EH (cell line): Measurements from ENCODE around the gene TRPM8.

Experiments
- DNase-seq: peaks from one replicate; pipeline ENCODE4 v3.0.0-alpha.2; 2015; ENCODE audit warnings: low read depth

Gene TRPM8

DNA sequence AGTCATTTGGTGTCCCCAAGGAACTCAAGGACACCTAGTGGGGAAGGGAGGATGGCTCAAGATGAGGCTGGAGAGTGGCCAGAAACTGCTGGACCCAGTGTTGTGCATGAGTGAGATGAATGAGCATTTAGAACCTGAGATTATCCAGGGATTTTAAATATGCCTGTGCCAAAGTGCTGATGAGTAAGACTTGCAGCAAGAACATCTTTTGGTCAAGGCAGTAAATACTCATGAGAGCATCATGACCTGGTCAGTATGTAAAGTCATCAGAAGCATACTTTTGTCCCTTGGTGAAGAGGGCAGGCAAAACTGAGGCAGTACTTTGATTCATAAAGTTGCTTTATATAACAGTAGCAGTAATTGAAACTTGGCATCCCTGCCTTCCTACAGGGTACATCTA lies 130.2 kb downstream of the TRPM8 start:
- DNase-seq, result no peak

GRCh38 chr2:234048049-234048448 lies 130.9 kb downstream of the TRPM8 start:
- DNase-seq, result no peak

DNA sequence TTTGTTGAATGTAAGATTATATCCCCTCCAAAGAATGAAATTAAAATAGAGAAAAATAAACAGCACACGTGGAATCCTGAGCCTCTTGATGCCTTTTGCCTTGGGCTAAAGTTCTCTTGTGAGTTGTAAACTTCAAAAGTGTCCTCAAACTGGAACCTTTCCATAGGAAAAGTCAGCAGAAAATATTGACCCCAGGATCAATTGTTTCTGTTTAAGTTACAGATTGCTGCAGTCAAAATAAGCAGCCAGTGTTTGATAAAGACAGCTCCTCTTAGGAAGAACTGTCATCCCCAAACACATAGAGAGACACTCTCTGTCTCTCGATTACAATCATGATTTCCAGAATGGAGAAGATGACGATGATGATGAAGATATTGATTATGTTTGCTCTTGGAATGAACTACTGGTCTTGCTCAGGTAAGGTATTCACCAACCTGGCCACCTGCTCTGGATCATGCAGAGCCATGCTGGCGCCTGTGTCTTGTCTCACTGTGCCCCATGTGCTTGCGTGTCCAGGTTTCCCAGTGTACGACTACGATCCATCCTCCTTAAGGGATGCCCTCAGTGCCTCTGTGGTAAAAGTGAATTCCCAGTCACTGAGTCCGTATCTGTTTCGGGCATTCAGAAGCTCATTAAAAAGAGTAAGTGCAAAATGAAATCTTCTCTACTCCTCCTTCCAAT lies 133.4 kb downstream of the TRPM8 start, which contains the start of gene SPP2:
SPP2 (plus strand) TSS at position 248 of the 681 bp plus-strand sequence; CDS start at position 333, 85 bp downstream.
- no peak for DNase-seq

DNA sequence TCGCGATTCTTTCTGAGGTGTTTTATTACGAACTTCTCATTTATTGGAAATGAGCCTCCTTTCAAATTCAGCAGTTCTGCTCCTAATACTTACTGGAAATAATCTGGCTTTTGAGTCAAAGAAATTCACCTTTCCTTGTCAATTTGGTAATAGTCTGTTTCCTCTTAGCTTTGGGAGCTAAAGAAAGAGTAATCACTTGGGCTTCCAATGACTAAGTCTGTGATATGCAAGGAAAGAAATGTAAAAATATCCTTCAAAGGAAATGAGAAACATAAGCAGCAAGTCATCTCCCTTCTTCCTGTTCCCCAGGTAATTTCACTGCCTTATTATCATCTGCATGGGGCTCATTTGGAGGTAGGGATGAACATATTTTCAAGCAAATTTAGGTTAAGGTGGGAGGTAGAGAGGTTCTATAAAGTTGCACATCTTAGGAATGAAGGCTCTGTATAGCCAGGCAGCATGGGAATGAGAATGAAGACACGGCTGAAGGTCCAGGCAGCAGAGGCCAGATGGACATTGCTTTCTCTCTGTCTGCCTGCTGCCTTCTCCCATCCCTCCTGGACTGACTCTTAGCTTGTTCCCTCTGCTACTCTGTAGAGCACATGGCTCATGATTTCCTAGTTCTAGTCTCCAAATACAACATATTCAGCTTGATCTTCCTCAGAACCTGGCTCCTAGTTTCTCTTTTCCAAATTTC lies 134.3 kb downstream of the TRPM8 start:
- DNase-seq, result no peak

DNA sequence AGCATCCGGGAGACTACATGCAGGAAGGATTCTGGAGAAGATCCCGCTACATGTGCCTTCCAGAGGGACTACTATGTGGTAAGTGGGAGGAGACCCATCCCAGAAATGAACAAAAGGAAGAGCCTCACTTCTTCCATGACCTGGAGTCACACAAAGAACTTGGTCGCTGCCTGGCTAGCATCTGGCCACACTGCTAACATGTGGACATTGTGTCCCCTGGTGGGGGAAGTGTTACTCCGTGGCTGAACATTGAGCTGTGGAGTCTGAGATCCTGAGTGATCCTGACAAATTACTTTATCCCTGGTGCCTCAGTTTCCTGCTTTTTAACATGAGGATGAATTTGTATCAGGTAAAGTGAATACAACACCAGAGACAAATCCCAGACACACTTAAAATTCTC lies 141.7 kb downstream of the TRPM8 start:
- no peak for DNase-seq

DNA sequence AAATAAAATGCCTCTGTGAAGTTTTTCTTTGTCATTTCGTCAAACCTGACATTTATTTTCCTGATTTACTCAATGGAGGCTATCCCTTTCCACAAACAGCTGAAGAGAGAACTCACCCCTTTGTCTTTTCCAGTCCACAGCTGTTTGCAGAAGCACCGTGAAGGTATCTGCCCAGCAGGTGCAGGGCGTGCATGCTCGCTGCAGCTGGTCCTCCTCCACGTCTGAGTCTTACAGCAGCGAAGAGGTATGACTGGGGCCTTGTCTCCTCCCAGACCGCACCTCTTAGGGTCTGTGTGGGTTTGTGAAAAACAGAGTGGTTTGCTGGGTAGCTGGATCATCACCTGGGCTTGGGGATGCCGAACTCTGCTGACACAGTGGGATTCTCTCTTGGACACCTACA lies 143.1 kb downstream of the TRPM8 start:
- DNase-seq, result no peak

- no peak for DNase-seq
These were observed 144.6 kb downstream of the TRPM8 start for GRCh38 chr2:234061624-234062257.

DNA sequence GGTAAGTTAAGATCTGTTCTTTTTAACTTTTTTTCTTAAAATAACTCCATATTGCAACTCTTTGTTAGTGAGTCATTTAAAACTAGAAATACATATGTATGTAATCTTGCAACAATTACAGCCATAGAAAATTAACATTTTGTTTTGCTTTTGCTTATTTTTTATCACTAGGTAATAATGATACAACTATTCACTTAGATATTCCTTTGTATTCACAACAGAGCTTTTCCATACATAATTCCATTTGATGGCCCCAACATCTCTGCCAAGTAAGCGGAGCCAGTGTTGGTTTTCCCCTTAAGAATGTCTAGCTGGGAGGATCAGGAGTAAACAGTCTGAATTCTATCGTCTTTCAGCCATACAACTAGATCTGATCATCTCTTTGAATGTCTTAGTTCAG lies 149.4 kb downstream of the TRPM8 start:
- DNase-seq, result no peak
